GM06990 (cell line): Measurements from ENCODE around the gene GCG.

Experiments
- DNase-seq: peaks from one replicate; pipeline ENCODE4 v3.0.0-alpha.2; 2011; ENCODE audit not compliant: insufficient read length; ENCODE audit errors: extremely low read depth
- H3K27me3 ChIP-seq: replicated peaks from 2 replicates; pipeline ENCODE4 v1.6.0; 2011; ENCODE audit warnings: low read length; ENCODE audit not compliant: control insufficient read depth, insufficient read depth
- H3K36me3 ChIP-seq: 2 replicates; pipeline ENCODE4 v1.5.1; 2011; ENCODE audit warnings: low read length; ENCODE audit not compliant: control insufficient read depth, insufficient read depth
- H3K4me3 ChIP-seq: replicated peaks from 2 replicates; pipeline ENCODE4 v1.5.1; 2011; ENCODE audit warnings: low read depth, mild to moderate bottlenecking, control low read depth, low read length
- TF ChIP-seq, protein P1 (sequence below): IDR thresholded peaks from 2 replicates; pipeline ENCODE4 v1.5.1; 2011; ENCODE audit warnings: low read length, control low read depth, mild to moderate bottlenecking, inconsistent platforms; ENCODE audit not compliant: insufficient read depth, poor library complexity, severe bottlenecking

GCG gene

DNA sequence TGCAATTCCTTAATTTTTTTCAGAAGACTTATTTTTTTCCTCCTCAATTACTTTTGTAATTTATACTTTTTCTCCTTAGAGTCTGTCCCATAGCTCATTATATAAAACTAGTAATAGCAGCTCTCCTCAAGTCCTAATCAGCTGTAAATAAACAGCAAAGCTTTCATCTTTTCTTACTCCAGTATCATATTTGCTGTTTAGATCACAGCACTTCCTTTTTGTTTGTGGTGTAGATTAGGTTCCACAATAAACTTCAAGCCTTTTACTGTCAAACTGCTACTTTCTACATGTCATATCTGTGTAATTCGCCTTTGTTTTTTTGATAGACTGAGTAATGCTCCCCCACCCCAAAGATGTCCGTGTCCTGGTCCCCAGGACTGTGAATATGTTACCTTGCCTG is 25.5 kb downstream of the GCG start:
- DNase-seq: no peak
- Histone ChIP-seq H3K27me3 (no peaks in the 10 kb centered on the region), H3K36me3 (no peaks in the 10 kb centered on the region), H3K4me3 (no peak overlapping the region)
- TF ChIP-seq, protein P1, sequence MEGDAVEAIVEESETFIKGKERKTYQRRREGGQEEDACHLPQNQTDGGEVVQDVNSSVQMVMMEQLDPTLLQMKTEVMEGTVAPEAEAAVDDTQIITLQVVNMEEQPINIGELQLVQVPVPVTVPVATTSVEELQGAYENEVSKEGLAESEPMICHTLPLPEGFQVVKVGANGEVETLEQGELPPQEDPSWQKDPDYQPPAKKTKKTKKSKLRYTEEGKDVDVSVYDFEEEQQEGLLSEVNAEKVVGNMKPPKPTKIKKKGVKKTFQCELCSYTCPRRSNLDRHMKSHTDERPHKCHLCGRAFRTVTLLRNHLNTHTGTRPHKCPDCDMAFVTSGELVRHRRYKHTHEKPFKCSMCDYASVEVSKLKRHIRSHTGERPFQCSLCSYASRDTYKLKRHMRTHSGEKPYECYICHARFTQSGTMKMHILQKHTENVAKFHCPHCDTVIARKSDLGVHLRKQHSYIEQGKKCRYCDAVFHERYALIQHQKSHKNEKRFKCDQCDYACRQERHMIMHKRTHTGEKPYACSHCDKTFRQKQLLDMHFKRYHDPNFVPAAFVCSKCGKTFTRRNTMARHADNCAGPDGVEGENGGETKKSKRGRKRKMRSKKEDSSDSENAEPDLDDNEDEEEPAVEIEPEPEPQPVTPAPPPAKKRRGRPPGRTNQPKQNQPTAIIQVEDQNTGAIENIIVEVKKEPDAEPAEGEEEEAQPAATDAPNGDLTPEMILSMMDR: no peak

DNA sequence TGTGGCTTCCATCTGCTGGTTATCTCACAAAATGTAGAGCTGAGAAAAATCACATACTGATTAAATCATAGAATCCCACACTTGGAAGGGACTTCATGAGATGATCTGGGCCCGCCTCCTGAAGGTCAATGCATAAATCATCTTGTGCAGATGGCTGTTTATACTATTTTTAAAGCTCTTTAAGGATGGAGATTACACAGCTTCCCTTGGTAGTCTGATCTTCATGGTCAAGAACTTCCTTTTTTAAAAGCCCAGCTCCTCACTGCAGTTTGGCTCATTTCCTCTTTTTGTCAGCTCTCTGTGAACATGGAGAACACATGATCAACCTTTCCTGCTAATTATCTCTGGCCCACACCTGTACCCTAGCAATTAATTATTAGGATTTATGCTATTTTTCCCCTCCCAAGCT is 25.9 kb downstream of the GCG start:
- Histone ChIP-seq H3K4me3 (no peak overlapping the region), H3K27me3 (no peaks in the 10 kb centered on the region), H3K36me3 (no peaks in the 10 kb centered on the region)
- peak; percentile 57 for DNase-seq
- TF ChIP-seq, protein P1: no peak

DNA sequence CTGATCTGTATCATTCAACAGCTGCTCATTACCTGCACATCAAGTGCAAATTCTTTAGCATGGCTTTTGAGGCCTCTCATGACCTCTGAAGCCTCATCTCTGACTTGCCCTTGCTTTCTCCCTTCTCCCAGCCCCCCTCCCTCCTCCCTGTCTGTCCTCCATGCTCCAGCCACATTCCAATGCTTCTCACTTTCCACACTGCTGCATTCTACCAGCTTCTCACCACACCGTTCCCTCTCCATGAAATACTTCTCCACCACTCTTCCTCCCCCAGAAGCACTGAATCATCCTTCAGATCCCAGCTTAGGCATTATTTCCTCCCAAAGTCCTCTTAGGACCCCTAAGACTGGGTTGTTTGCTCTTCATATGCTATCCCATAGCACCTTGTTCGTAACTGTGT is 26.9 kb downstream of the GCG start:
- DNase-seq: no peak
- H3K36me3 ChIP-seq: no peaks in the 10 kb centered on the region
- H3K27me3 ChIP-seq: no peaks in the 10 kb centered on the region
- TF ChIP-seq, protein P1: no peak
- H3K4me3 ChIP-seq: no peak overlapping the region

DNA sequence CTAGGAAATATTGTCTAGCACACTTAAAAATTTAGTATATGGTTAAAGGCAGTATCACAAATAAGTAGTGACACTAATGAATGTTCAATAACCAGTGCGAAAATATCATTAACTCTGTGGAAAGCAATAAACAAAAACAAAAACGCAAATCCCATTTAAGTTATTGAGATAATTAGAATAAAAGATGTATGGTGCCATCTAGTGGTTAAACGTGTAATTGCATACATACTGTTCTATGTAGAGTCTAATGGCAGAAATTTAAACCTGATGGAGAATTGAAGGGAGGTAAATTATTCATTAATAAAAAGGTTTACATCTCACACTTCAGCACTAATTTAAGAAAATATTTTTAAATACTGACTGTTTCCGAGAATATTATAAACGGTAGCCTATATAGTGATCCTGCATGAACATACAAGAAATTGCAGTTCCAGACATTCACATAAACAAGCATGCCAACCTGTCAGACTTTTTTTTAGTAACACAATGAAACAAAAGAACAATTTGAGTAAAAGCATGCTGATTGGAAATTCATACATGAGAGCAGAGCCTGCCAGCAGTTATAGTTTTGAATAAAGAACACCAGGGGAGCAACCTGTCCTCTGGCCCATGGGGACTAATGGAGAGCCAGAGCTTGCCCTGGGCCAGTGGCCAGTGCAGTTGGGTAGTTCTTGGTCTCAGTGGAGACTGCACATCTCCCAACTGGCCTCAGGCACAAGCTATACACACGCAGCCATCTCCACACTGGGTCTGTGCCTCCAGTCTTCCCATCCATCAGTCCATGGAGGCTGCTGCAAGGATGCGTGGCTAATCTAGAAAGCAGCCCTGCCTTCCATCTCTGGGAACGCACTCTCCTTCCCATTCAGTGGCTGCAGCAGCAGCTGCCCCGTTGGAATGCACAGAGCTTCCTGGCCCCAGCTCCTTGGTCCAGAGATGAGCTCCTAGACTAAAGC is 28.0 kb downstream of the GCG start:
- TF ChIP-seq, protein P1: peak; percentile 43
- DNase-seq: peak; percentile 53
- no peaks in the 10 kb centered on the region for H3K27me3 ChIP-seq

DNA sequence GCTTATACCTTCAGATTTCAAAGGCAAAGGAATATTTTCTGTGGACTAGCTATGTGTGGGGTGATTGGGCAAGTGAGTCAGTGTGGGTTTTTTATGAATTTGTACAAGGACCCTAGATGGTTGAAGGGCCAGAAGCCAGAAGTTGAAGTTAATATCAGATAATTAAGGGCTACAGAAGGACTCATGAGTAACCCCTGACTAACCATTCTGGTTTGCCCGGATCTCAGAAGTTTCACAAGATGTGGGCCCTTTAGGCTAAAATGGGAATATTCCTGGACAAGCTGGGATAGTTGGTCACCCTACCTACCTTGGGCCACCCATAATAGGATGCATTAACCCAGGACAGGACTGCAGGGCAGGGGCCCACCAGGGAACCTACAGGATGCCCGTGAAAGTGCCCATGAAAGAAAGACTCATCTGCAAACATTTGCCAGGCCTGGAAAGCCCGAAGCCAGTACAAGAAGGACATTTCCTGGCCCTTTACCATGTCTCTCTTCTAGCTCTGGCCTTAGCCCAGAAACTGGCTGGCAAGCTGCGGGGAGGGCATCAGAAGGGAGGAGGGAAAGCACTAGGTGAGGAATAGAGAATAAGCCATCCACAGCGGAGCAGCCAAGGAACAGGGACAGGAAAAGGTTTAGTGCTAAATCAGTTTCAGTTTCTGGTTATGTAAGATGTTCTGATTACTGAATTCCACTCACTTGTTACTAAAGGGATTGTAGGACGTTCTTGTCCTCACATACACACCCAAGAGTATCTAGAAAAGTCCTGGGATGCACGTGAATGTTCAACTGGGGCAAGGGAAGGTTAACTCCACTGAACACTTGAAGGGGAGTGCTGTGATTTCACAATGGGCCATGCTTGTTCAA is 33.6 kb downstream of the GCG start:
- DNase-seq: no peak
- TF ChIP-seq, protein P1: no peak
- Histone ChIP-seq H3K4me3 (no peak overlapping the region), H3K36me3 (no peaks in the 10 kb centered on the region), H3K27me3 (no peaks in the 10 kb centered on the region)

More for the DNA sequence above, 28.0 kb downstream of the GCG start:
- Histone ChIP-seq H3K4me3 (no peak overlapping the region), H3K36me3 (no peaks in the 10 kb centered on the region)
